ENCODE results near the gene SHLD1. TPM values are rescaled to one million over a fixed set of nuclear protein-coding genes. Genes with fewer than 3 reads are reported as not detected.
"Not testable (repeated sequence)": the region's sequence is repeated elsewhere in the genome, so short reads cannot be mapped to it uniquely, and the experiment has no call there.

SHLD1 gene
- total RNA-seq (ENCODE audit: low replicate concordance): 1.2 and 2.0 TPM in 2 replicates

- no peak for TF ChIP-seq CTCF (IDR thresholded peaks at IDR 0.05; ENCODE audit: insufficient read depth, low read length)
- peak; percentile 90 for DNase-seq (ENCODE audit: low read depth)
- H3K4me3 ChIP-seq (ENCODE audit: low read depth, low read length): peak within 1 kb of the TSS; percentile 64
Measured at GRCh38 chr20:5749952-5750779, at the start of gene SHLD1. Gene SHLD1 (plus strand): TSS chr20:5750401. CDS start chr20:5772866, 22,465 bp downstream.

- H3K4me3 ChIP-seq (ENCODE audit: low read depth, low read length); DNase-seq (ENCODE audit: low read depth): not testable (repeated sequence)
Measured at GRCh38 chr20:5702339-5702738, 47.9 kb upstream of the SHLD1 start.

- peak; percentile 28 for DNase-seq (ENCODE audit: low read depth)
- TF ChIP-seq CTCF (IDR thresholded peaks at IDR 0.05; ENCODE audit: insufficient read depth, low read length): no peak
- no peak overlapping the region for H3K4me3 ChIP-seq (ENCODE audit: low read depth, low read length)
Measured at GRCh38 chr20:5703681-5704101, 46.5 kb upstream of the SHLD1 start.

GRCh38 chr20:5705827-5706226 lies 44.4 kb upstream of the SHLD1 start:
- no peak for DNase-seq (ENCODE audit: low read depth)
- H3K4me3 ChIP-seq (ENCODE audit: low read depth, low read length): no peak overlapping the region
- no peak for TF ChIP-seq CTCF (IDR thresholded peaks at IDR 0.05; ENCODE audit: insufficient read depth, low read length)

GRCh38 chr20:5706797-5707196 lies 43.4 kb upstream of the SHLD1 start:
- TF ChIP-seq CTCF (IDR thresholded peaks at IDR 0.05; ENCODE audit: insufficient read depth, low read length): no peak
- H3K4me3 ChIP-seq (ENCODE audit: low read depth, low read length): no peak overlapping the region

GRCh38 chr20:5710551-5710950 lies 39.6 kb upstream of the SHLD1 start:
- DNase-seq (ENCODE audit: low read depth): no peak
- no peak overlapping the region for H3K4me3 ChIP-seq (ENCODE audit: low read depth, low read length)
- no peak for TF ChIP-seq CTCF (IDR thresholded peaks at IDR 0.05; ENCODE audit: insufficient read depth, low read length)

More at GRCh38 chr20:5706797-5707196, 43.4 kb upstream of the SHLD1 start:
- DNase-seq (ENCODE audit: low read depth): no peak

GRCh38 chr20:5714261-5715041 lies 35.8 kb upstream of the SHLD1 start:
- no peak for DNase-seq (ENCODE audit: low read depth)
- no peak for TF ChIP-seq CTCF (IDR thresholded peaks at IDR 0.05; ENCODE audit: insufficient read depth, low read length)
- no peak overlapping the region for H3K4me3 ChIP-seq (ENCODE audit: low read depth, low read length)

All from fibroblast of the aortic adventitia (primary cell).